ENCODE results near the gene KRTAP12-4.
"Not testable (repeated sequence)": the region's sequence is repeated elsewhere in the genome, so short reads cannot be mapped to it uniquely, and the experiment has no call there.

Gene KRTAP12-4, protein sequence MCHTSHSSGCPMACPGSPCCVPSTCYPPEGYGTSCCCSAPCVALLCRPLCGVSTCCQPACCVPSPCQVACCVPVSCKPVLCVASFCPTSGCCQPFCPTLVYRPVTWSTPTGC

DNA sequence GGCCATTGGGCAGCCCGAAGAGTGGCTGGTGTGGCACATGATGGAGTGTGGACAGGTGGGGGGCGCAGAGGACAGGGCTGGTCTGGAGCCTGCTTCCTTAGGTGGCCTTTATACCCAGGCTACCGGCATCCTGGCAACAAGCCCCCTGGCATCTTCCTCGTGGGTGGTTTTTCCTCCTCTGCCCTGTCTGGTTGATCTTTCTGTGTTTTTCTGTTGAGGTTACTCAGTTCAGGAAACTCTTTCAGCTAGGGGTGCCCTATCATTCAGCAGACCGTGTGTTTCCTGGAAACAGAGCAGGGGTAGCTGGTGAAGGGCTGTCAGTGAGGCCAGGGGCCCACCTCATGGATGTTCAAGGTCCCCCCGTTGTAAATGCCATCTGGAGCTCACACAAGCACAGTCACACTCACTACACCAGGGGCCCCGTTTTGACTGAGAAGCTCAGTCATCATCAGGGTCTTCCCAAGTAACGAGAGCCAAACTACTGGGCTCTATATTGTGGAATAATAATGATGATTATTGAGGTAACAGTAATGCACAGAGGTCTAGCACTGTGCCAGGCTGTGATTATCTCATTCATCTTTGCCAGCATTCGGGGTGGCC is at the start of gene KRTAP12-4:
Gene KRTAP12-4 (minus strand): TSS at position 84 of the 600 bp plus-strand sequence. CDS start 45 bp downstream, at position 39.
- DNase-seq (ENCODE audit: low read depth): no peak

DNA sequence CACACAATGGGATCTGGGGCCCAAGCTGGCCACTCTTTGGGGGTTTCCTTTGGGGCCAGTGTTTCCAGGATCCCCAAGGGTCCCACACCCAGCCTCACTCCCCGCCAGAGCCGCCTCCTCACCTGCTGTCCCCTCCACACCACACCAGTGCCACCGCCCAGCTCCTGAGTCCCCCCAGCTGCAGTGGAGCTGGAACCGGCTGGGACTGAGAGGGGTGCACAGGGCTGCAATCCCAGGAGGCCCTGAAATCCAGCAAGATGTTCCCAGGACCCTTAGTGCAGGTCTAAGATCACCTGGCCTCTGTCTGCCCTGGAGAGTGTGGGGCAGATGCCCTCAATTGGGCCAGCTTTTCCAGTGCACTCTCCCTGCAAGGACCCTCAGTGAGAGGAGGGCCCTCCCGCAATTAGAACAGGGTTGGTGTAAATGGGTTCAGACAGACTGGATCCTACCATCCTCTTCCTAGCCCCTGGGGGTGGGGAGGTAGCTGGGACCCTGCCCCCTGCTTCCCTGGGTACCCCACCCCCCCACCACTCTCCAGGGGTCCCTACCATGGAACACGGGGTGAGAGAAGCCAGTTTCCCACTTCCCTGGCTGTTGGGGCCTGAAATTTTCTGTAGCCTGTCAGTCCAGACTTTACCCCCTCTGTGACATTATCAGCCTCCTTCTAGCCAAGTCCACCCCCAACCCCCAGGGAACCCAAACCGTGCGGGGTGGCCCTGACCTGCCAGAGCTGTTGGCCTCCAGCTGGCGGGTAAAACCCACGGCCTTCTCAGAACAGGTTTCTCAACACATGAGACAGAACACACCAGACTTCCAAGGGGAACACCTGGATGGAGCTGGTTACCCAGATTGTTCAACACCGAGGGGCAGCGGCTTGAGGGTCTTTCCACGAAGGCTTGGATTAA is 49.5 kb upstream of the KRTAP12-4 start:
- DNase-seq (ENCODE audit: low read depth): no peak

DNA sequence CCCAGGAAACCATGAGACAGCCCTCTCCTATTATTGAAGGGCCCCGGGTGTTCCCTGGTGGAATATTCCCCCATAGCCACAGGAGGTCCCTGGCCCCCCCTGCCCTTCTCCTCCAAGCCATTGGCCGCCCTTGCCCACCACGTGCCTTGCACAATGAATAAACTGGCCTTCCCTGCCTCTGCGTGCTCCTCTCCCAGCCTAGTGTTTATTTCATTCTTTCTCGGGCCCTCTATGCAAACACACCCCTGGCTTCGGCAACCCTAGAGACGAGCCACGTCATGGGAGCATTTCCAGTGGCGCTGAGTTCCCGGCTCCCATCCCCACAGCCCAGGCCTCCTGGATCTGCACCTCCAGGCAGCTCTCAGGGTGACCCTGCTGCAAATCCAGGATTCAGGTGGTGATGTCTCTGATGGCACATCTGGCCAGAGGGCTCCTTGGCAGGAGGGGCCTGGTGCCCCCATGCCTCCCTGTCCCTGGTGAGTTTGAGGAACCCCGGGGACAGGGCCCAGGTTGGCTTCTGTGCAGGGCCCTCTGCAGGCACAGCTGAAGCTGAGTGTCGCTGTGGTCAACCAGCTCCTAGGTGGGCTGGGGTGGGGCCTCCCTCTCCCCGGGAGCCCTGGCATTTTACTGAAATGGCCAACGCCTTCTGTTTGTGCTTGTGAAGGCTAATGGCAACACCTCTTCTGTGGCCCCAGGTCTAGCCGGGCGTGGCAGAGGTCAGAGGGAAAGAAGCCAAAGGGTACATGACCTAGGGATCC is 48.7 kb upstream of the KRTAP12-4 start:
- no peak for DNase-seq (ENCODE audit: low read depth)

DNA sequence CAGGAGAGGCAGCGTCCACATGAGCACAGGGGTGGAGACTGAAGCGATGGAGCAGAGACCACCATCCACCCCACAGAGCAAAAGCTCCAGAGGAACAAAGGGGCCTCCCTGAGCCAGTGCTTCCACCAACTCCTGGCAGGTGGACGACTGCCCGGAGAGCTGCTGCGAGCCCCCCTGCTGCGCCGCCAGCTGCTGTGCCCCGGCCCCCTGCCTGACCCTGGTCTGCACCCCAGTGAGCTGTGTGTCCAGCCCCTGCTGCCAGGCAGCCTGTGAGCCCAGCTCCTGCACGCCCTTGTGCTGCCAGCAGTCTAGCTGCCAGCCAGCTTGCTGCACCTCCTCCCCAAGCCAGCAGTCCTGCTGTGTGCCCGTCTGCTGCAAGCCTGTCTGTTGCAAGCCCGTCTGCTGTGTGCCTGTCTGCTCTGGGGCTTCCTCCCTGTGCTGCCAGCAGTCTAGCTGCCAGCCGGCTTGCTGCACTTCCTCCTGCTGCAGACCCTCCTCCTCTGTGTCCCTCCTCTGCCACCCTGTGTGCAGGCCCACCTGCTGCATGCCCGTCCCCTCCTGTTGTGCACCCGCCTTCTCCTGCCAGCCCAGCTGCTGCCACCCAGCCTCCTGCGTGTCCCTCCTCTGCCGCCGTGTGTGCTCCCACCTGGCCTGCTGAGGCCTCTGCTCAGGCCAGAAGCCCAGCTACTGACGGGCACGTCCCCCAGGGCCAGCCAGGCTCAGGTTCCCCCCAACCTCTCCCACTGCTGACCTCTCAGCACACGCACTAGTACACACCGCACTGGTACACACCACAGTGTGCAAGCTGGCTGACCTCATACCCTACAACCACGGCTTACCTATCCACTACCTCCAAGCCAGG is 47.9 kb upstream of the KRTAP12-4 start:
- DNase-seq (ENCODE audit: low read depth): no peak

DNA sequence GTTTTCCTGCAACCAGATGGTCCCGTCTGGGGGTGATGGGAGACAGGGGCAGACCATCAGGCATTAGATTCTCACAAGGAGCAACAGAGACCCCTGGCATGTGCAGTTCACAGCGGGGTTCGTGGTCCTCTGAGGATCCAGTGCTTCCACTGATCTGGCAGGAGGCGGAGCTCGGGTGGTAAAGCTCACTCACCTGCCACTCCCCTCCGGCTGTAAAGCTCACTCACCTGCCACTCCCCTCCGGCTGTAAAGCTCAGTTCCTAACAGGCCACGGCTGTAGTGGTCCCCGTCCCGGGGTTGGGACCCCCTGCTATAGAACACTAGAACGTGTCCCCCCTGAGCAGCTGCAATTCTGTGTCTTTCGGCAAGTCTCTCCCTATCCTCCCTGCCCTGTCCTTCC is 47.1 kb upstream of the KRTAP12-4 start:
- DNase-seq (ENCODE audit: low read depth): no peak

DNA sequence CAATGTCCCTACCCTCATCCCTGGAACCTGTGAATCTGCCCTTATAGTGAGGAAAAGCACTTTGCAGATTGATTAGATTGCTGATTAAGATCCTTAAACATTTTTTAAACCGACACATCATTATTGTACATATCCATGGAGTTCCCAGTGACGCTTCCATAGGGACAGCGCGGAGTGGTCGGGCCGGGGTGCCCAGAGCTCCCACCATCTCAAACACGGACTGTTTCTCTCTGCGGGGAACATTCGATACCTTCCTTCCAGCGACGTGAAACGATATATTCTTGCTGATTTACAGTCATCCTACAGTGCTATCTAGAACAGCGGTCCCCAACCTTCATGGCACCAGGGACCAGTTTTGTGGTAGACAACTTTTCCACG is 46.6 kb upstream of the KRTAP12-4 start:
- DNase-seq (ENCODE audit: low read depth): no peak

DNA sequence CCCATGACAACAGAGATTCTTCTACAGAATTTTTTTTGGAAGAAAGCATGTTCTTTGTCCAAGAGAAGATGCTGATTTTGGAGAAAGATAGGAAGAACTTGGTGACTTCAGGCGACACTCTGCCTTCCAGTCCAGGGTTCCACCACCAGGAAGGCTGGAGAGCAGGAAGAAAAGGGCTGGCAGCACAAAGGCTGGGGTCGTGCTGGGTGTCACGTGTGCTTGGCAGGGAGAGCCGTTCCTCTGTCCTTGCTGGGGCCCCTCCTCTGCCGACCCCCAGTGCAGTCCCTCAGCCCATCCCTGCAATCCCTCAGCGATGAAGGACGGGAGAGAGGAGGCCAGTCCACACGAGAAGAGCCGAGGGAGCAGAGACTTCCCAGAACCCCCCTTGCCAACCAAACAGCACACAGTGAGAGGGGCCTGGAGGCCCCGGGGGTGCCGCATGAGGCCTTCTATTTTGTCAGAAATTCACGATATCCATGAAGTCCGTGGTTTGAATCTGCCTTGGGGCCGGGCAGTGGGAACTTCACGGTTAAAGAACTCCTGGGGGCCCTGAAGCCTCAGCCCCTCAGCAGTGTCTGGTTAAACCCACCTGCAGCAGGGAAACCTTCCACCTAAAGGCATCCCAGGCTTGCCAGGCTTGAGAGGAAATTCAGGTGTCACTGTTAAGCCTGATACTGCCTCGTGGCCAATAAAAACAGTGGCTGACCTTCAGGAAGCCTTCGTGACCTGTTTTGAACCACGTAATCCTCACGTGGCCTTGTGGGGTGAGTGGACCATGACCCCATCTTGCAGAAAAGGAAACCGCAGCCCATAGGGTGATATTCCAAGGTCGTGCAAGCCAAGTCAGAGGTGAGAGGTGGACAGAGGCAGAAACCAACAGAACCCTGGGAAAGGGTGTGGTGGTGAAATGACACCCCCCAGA is 45.9 kb upstream of the KRTAP12-4 start:
- no peak for DNase-seq (ENCODE audit: low read depth)

DNA sequence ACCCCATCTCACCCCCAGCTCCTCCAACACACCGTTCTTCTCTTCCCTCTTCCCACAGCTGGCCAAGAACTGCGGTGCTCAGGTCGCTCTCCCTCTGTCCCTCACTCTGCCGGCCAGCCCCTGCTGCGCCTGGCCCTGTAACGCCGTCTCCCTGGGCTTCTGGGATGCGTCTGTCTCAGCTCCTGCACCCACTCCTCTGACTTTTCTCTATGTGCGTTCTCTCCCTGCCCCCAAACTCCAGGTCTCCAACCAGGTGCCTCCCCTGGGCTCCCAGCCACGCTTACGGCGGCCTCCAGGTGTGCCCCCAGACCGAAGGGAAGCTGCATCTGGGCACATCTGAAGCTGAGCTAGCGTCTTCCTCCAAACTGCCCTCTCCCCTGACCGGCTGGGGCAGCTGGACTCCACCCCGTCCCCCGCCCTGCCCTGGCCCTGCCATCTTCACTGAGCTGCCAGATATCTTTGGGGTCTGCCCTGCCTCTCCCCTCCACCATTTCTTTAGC is 45.1 kb upstream of the KRTAP12-4 start:
- no peak for DNase-seq (ENCODE audit: low read depth)

DNA sequence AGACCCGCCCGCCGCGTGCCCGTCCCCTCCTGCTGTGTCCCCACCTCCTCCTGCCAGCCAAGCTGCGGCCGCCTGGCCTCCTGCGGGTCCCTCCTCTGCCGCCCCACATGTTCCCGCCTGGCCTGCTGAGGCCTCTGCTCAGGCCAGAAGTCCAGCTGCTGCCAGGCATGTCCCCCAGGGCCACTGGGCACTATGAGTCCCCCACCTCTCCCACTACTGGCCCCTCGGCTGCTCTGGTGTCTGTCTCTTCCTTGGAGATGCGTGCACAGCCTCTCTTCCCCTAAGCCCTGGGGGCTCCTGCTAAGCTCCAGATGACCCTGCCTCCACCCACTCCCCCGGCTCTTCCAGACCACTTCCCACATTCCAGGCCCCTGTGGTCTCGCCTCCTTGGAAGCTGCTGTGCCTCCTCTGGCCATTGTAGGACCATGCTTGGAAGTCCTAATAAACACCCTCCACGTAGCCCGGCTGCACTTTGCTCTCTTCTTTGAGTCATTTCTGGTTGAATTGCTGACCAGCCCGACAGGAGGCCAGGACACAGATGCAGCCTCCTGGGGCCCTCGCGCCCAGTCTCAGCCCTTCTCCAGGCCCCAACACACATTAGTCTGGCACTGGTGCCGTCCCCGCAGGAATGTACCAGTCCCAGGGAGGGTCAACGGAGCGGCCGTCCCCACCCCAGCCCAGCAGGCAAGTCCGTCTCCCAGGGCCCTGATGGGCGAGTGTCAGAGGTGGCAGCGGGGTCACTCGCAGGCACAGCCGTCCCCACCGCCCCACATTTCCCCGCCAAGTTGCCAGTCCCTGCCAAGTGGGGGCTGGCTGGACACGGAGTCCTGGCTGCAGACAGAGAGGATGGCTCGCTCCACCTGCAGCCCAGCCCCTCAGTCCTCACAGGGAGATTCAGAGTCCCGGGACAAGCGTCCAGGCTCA is 43.6 kb upstream of the KRTAP12-4 start:
- no peak for DNase-seq (ENCODE audit: low read depth)

DNA sequence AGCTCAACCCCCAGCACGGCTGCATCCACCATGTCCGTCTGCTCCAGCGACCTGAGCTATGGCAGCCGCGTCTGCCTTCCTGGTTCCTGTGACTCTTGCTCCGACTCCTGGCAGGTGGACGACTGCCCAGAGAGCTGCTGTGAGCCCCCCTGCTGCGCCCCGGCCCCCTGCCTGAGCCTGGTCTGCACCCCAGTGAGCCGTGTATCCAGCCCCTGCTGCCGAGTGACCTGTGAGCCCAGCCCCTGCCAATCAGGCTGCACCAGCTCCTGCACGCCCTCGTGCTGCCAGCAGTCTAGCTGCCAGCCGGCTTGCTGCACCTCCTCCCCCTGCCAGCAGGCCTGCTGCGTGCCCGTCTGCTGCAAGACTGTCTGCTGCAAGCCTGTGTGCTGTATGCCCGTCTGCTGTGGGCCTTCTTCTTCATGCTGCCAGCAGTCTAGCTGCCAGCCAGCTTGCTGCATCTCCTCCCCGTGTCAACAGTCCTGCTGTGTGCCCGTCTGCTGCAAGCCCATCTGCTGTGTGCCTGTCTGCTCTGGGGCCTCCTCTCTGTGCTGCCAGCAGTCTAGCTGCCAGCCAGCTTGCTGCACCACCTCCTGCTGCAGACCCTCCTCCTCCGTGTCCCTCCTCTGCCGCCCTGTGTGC is 42.8 kb upstream of the KRTAP12-4 start, which contains the start of gene KRTAP10-12:
Gene KRTAP10-12 (plus strand): TSS at position 1 of the 639 bp plus-strand sequence. CDS start 30 bp downstream, at position 31.
- not testable (repeated sequence) for DNase-seq (ENCODE audit: low read depth)

DNA sequence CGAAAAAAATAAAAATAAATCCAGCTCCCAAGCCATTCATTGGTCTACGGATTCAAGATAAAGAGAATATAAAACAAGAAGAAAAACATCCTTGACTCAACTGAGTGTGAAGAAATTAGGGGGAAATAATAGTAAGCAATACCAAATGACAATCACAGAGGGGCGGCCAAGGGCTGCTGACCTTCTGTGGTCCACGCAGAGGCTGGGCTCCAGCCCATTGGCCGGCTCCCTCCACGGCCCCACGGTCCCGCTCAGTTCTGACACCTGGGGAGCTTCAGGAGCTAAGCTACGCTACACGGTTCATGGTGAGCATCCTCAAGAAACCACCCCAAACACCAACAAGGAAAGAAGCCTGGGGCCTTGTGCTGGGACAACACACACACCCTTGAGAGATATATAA is 42.1 kb upstream of the KRTAP12-4 start:
- no peak for DNase-seq (ENCODE audit: low read depth)

DNA sequence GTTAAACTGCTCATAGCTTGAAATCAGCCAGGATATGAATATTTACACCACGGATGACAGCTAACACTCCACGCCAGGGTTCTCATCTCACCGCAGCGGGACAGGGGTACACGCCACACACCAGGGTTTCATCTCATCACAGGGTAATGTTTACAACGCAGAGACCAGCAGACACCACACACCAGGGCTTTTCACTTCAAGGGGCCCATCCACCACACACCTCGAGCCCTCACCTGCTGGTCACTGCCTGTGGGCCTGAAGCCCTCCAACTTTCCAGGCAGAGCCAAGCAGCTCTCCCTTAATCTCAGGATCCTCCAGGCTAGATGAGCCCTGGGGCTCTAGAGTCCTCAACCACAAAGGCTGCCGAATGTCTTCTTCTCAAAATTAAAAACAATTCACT is 41.2 kb upstream of the KRTAP12-4 start:
- DNase-seq (ENCODE audit: low read depth): no peak

DNA sequence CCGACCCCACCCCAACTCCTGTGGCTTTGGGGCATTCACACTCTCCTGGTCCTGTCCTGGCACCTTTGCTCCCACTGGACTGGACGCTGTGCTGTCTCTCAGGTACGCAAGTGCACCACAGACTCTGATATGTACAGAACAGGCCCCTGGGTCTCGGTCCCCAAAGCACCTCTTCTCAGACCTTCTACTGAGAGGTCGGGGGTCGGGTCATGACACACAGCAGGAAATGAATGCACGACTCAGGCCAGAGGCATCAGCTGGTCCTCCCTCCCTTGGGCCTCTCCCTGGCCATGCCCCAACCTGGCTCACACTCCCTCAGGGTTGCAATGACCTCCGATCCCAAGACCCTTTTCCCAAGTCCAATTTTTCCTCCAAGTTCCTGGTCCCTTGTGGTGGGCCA is 40.7 kb upstream of the KRTAP12-4 start:
- no peak for DNase-seq (ENCODE audit: low read depth)

DNA sequence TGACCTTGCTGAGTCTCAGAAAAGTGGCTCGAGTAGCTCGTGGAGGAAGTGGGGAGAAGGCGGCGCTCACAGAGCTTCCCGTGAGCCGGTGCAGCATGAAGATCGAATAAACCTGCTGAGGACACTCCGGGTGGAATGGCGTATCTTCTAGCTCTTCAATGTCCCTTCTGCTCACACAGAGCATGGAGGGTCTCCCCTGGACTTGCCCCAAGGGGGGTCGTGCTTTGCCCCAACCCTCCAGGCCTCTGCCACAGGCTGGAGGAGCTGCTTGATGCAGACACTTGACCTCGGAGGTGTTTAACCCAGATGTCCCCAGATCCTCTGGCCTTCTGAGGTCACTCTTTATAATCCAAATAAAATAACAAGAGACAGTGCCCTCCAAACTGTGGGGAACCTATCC is 40.3 kb upstream of the KRTAP12-4 start:
- no peak for DNase-seq (ENCODE audit: low read depth)

DNA sequence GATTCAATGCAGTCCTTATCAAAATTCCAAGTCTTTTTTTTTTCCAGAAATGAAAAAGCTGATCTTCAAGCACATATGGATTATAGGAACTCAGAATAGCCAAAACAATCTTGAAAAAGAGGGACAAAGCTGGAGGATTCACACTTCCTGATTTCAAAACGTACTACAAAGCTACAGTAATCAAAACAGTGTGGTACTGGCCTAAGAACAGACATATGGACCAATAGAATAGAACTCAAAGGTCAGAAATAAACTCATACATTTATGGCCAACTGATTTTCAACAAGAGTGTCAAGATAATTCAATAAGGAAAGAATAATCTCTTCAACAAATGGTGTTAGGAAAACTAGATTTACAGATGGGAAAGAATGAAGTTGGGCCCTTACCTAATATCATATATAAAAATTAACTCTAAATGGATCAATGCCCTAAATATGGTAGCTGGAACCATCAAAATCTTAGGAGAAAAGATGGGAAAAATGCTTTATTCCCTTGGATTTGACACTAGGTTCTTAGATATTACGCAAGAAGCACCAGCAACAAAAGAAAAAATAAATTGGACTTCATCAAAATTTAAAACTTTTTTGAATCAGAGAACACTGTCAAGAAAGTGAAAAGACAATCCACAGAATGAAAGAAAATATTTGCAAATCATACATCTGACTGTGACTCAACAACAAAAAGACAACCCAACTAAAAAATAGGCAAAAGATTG is 38.5 kb upstream of the KRTAP12-4 start:
- DNase-seq (ENCODE audit: low read depth): no peak

DNA sequence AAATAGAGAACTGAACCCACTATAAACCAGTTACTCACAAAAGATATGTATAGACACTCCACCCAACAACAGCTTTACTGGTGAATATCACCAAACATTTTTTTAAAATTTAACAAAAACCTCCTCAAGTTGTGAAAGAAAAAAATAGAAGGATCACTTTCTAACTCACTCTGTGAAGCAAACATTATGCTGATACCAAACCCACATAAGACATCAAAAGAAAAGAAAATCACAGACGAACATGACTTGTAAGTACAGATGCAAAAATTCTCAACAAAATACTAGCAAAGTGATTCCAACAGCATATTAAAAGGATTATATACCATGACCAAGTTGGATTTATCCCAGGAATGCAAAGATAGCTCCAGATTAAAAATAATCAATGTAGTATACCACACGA is 37.2 kb upstream of the KRTAP12-4 start:
- no peak for DNase-seq (ENCODE audit: low read depth)

DNA sequence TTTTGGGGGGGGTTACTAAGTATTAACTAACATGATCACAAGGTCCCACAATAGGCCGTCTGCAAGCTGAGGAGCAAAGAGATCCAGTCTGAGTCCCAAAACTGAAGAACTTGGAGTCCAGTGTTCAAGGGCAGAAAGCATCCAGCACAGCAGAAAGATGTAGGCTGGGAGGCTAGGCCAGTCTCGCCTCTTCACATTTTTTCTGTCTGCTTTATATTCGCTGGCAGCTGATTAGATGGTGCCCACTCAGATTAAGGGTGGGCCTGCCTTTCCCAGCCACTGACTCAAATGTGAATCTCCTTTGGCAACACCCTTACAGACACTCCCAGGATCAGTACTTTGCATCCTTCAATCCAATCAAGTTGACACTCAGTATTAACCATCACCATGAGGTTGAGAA is 35.3 kb upstream of the KRTAP12-4 start:
- DNase-seq (ENCODE audit: low read depth): not testable (repeated sequence)

DNA sequence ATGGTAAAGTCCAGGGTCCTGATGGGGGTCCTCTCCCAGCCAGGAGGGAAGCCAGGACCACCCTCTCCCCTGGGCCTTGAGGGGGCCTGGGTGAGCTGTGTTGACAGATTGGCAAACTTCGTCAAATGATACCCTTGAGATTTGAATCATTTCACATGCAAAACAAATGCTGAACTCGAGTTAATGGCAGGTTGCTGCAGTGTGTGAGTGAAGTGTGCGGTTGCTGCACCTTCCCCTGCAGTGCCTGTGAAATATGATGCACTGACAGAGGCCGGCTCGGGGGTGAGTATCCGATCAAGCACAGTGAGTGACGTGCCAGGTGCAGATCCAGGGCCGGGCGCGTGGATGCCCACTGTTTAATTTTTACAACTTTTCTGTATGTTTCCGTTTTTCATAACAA is 33.2 kb upstream of the KRTAP12-4 start:
- DNase-seq (ENCODE audit: low read depth): no peak
